Measurements from ENCODE around the gene DOCK7.

DNA sequence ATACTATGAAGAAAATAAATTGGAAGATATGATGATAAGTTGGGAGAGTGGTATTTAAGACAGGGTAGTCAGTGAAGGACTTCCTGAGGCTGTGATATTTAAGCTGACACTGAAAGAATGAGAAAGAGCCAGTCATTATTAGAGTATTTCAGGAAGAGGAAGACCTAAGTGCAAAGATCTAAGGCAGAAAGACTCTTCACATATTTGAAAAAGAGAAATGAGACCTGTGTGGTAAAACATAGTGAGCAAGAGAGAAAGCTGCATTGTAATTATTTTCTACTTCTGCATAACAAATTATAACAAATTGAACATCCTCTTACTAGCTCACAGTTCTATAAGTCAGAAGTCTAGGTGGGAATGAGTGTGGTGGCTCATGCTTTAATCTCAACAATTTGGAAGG, 34.6 kb upstream of the DOCK7 start:
- TF ChIP-seq, protein P1, sequence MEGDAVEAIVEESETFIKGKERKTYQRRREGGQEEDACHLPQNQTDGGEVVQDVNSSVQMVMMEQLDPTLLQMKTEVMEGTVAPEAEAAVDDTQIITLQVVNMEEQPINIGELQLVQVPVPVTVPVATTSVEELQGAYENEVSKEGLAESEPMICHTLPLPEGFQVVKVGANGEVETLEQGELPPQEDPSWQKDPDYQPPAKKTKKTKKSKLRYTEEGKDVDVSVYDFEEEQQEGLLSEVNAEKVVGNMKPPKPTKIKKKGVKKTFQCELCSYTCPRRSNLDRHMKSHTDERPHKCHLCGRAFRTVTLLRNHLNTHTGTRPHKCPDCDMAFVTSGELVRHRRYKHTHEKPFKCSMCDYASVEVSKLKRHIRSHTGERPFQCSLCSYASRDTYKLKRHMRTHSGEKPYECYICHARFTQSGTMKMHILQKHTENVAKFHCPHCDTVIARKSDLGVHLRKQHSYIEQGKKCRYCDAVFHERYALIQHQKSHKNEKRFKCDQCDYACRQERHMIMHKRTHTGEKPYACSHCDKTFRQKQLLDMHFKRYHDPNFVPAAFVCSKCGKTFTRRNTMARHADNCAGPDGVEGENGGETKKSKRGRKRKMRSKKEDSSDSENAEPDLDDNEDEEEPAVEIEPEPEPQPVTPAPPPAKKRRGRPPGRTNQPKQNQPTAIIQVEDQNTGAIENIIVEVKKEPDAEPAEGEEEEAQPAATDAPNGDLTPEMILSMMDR (IDR thresholded peaks at IDR 0.05): no peak
- no peak for TF ChIP-seq SIN3A (IDR thresholded peaks at IDR 0.05; ENCODE audit: borderline replicate concordance, insufficient read depth, low read depth, low read length)
- TF ChIP-seq TCF7L2 (IDR thresholded peaks at IDR 0.05; ENCODE audit: low read depth, low read length): no peak
- no peak for TF ChIP-seq POLR2AphosphoS5 (IDR thresholded peaks at IDR 0.05; ENCODE audit: low read depth, low read length)
